GM10266 (cell line): ENCODE results near the gene RAB7B.

Experiments
- DNase-seq: peaks from one replicate; pipeline ENCODE4 v3.0.0; 2012; ENCODE audit errors: extremely low spot score
- TF ChIP-seq, protein P1 (sequence below): IDR thresholded peaks from 2 replicates; pipeline ENCODE4 v1.5.1; 2012; ENCODE audit warnings: mild to moderate bottlenecking, low read depth; ENCODE audit not compliant: control insufficient read depth, insufficient read depth; ENCODE audit errors: missing control alignments

RAB7B gene

DNA sequence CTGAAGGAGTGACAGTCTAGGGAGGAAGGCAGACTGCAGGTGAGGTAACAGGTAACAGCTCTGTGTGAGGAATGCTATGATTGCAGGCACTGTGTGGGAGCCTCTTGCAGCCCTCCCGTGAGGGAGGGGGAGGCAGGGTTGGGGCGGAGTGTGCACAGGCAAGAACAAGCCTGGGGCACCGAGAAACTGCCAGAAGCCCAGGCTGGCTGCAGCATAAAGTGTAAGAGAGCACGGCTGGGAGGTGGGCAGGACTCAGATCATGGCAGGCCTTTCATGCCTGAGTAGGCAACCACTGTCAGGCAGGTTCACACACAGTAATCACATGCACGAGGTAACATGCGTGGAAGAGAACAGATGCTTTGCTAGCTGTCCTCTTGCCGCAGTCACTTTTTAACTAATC is 38.4 kb upstream of the RAB7B start:
- TF ChIP-seq, protein P1, sequence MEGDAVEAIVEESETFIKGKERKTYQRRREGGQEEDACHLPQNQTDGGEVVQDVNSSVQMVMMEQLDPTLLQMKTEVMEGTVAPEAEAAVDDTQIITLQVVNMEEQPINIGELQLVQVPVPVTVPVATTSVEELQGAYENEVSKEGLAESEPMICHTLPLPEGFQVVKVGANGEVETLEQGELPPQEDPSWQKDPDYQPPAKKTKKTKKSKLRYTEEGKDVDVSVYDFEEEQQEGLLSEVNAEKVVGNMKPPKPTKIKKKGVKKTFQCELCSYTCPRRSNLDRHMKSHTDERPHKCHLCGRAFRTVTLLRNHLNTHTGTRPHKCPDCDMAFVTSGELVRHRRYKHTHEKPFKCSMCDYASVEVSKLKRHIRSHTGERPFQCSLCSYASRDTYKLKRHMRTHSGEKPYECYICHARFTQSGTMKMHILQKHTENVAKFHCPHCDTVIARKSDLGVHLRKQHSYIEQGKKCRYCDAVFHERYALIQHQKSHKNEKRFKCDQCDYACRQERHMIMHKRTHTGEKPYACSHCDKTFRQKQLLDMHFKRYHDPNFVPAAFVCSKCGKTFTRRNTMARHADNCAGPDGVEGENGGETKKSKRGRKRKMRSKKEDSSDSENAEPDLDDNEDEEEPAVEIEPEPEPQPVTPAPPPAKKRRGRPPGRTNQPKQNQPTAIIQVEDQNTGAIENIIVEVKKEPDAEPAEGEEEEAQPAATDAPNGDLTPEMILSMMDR, result no peak
- DNase-seq, result no peak

DNA sequence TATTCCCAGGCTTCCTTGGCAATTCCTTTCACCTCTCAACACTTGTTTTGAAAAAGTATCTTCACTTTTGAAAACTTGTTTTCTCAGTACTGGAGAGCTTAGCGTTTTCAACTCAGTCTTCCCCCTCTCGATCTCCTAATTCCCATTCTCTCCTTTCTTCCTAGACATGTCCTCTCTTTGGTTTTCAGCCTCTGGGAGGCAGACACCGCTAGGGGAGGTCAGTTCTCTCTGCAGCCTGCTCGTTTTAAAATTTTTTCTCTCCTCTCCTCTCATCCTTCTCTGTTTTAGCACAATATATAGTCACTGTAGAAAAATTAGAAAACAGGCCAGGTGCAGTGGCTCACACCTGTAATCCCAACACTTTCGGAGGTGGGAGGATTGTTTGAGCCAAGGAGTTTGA is 37.1 kb upstream of the RAB7B start:
- no peak for DNase-seq
- TF ChIP-seq, protein P1, result no peak

DNA sequence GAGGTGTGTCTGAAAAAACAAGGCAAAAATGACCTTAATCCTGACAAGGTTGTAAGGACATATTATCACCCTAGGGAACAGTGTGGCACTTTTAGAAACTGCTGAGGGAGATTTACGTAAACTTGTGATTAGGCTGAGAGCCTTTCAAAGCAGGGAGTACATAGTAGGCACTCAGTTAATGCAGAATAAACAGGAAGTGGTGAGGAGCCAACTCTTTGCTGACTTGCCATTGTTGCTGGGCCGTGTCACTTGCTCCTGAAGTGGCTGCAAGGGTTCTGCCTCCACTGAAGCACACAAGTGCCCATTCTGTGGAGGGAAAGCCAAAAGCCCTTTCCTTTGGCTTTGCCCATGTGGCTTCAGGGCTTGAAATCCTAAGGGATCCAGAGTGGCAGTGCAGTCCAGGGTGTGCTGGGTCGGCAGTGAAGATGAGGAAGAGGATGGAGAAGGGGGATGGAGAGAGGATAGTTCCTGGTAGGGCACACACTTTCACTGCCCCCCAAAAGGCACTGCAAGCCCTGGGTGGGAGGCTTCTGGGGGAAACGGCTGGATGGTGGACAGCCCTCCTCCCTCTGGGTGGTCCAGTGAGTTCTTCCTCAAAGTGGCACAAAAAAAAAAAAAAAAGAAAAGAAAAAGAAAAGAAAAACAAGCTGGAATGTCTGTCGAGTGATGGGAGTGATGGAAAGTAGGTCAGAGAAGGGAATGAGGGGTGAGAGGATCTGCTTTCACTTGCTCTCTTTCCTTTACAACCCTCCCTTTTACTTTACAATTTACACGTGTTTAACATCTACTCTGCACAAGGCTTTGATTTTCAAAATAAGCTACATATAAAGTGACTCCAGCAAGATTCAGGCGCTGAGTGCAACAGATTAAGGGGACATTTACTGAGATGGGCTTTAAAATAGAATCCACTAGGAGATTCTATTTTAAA is 36.1 kb upstream of the RAB7B start:
- TF ChIP-seq, protein P1, result no peak
- DNase-seq, result no peak

DNA sequence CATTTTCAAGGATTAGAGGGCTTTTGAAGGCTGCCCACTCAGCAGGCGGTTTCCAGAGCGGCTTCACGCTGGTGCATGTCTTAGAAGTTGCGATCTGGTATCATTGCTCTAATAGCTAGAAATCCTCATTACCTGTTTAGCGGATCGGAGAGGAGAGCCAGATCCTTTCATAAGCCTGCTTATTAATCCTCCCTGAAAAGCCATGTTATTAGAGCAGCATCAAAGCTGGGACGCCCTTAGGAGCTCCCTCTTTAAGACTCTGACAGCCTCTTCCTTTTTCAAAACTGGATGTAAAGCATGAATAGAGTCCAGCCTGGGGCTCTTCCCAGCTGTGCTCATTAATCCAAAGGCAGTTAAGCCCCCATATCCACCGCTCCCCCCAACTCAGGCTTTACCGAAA is 34.4 kb upstream of the RAB7B start:
- DNase-seq, result no peak
- TF ChIP-seq, protein P1, result no peak

DNA sequence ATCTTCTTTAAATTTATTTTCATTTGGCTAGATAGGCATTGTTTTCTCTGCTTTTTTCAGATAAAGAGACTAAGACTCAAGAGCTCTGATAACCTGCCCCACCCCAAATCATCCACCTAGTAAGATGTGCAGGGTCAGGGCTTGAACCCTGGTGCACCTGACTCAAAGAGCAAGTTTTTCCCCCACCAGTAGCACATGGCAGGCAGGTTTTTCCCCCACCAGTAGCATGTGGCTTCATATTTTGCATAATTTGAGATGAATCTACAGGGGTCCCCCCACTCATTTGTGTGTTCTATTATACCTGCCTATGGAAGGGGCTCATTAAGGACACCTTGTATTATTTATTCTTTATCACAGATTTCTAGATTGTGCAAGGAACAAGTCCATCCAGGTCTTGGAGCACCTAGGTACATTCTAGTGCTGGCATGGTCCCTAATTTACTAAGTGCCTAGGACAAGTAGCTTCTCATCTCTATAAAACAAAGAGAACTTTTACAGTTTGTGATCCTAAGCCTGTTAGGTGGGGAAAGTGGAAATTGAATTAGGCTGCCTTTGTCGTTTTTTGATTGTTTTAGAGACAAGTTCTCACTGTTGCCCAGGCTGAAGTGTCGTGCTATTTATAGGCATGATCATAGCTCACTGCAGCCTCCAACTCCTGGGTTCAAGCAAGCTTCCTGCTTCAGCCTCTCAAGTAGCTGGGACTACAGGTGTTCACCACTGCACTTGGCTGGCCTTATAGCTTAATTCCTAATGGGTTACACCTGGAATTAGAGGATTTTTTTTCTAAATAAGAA is 33.7 kb upstream of the RAB7B start:
- TF ChIP-seq, protein P1, result no peak

DNA sequence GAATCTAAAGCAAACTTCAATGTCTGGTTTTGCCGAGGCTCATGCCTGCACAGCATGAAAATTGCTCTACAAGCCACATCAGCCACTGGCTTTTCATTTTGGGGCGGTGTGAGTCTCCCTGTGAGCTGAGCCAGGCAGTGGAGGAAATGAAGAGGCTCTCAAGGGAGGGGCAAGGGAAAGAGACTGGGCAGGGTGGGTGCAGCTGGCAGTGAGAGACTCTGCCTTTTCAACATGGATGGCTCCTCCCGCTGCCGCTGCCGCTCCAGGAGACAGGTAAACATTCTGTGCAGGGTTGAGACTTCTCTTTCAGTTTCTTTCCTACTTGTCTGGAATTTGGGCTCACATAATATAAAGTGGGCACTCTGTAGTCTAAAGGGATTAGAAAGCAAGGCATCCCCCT is 31.8 kb upstream of the RAB7B start:
- no peak for DNase-seq
- TF ChIP-seq, protein P1, result no peak

More for the DNA sequence above, 33.7 kb upstream of the RAB7B start:
- no peak for DNase-seq
